Liver (tissue), 9 donors: Measurements from ENCODE around the gene TXLNA. TPM values are rescaled to one million over a fixed set of nuclear protein-coding genes. Genes with fewer than 3 reads are reported as not detected.

Experiments used
- DNase-seq: peaks from one replicate; pipeline ENCODE4 v3.0.0-alpha.2; 2017; ENCODE audit warnings: low spot score
- H3K27ac ChIP-seq, 2 donors: one replicate each; pipeline ENCODE4 v1.7.0; 2013; ENCODE audit warnings: inconsistent platforms in 2 of 2, low read length in 2 of 2, control low read depth in 1 of 2, low read depth in 1 of 2, mild to moderate bottlenecking in 1 of 2
- H3K27me3 ChIP-seq, 4 donors: one replicate each; pipeline versions ENCODE4 v1.6.1 to v1.7.0; 2013; ENCODE audit warnings: low read length in 3 of 4, inconsistent platforms in 1 of 4, mild to moderate bottlenecking in 1 of 4, moderate library complexity in 1 of 4; ENCODE audit not compliant: control insufficient read depth in 4 of 4, insufficient read depth in 4 of 4
- H3K36me3 ChIP-seq, 4 donors: one replicate each; pipeline versions ENCODE4 v1.6.1 to v1.7.0; 2013; ENCODE audit warnings: low read length in 3 of 4, mild to moderate bottlenecking in 3 of 4, low read depth in 1 of 4, moderate library complexity in 1 of 4; ENCODE audit not compliant: control insufficient read depth in 4 of 4, insufficient read depth in 3 of 4
- H3K4me1 ChIP-seq, 4 donors: one replicate each; pipeline versions ENCODE4 v1.6.1 to v1.7.0; 2013; ENCODE audit warnings: low read length in 3 of 4, mild to moderate bottlenecking in 3 of 4, moderate library complexity in 1 of 4; ENCODE audit not compliant: control insufficient read depth in 4 of 4, insufficient read depth in 4 of 4
- H3K4me3 ChIP-seq, 3 donors: one replicate each; pipeline versions ENCODE4 v1.6.1 to v1.7.0; 2013; ENCODE audit warnings: low read length in 3 of 3, control low read depth in 1 of 3, low read depth in 1 of 3, mild to moderate bottlenecking in 1 of 3
- H3K9ac ChIP-seq, 2 donors: one replicate each; pipeline ENCODE4 v1.7.0; 2013; ENCODE audit warnings: low read length in 2 of 2, mild to moderate bottlenecking in 2 of 2, moderate library complexity in 2 of 2, control low read depth in 1 of 2, low read depth in 1 of 2
- H3K9me3 ChIP-seq, 4 donors: one replicate each; pipeline versions ENCODE4 v1.6.1 to v1.7.0; 2013; ENCODE audit warnings: low read length in 3 of 4; ENCODE audit not compliant: control insufficient read depth in 4 of 4
- CTCF ChIP-seq: fragments of 150-350 bp; IDR thresholded peaks from 2 replicates; pipeline ENCODE4 v1.5.1; 2017; ENCODE audit warnings: improper control_type of control experiment, low read depth, low read length; ENCODE audit not compliant: missing input control
- EGR1 ChIP-seq, 2 donors: IDR thresholded peaks; 2 replicates each; pipeline ENCODE4 v1.6.1; 2016 to 2018; ENCODE audit warnings: antibody characterized with exemption in 2 of 2, low read depth in 2 of 2
- FOXA1 ChIP-seq: IDR thresholded peaks from 2 replicates; pipeline ENCODE4 v1.6.1; 2016; ENCODE audit warnings: antibody characterized with exemption
- FOXA2 ChIP-seq: IDR thresholded peaks from 2 replicates; pipeline ENCODE4 v1.6.1; 2016; ENCODE audit warnings: antibody characterized with exemption
- GABPA ChIP-seq, 2 donors: IDR thresholded peaks in 1 of 2; conservative IDR thresholded peaks in 1 of 2; 2 replicates each; pipeline ENCODE4 v1.6.1; 2016; ENCODE audit warnings: antibody characterized with exemption in 2 of 2, mild to moderate bottlenecking in 1 of 2, moderate library complexity in 1 of 2
- HNF4A ChIP-seq, 2 donors: conservative IDR thresholded peaks; 2 replicates each; pipeline ENCODE4 v1.6.1; 2016; ENCODE audit warnings: antibody characterized with exemption in 2 of 2, mild to moderate bottlenecking in 2 of 2
- HNF4G ChIP-seq: IDR thresholded peaks from 2 replicates; pipeline ENCODE4 v1.6.1; 2016; ENCODE audit warnings: antibody characterized with exemption
- JUND ChIP-seq, 2 donors: IDR thresholded peaks; 2 replicates each; pipeline ENCODE4 v1.6.1; 2016; ENCODE audit warnings: antibody characterized with exemption in 2 of 2
- NR2F2 ChIP-seq: IDR thresholded peaks from 2 replicates; pipeline ENCODE4 v1.6.1; 2016; ENCODE audit warnings: antibody characterized with exemption
- RAD21 ChIP-seq, 2 donors: IDR thresholded peaks; 2 replicates each; pipeline ENCODE4 v1.6.1; 2016; ENCODE audit warnings: antibody characterized with exemption in 2 of 2, mild to moderate bottlenecking in 2 of 2
- RXRA ChIP-seq, 2 donors: IDR thresholded peaks; 2 replicates each; pipeline ENCODE4 v1.6.1; 2017 to 2018; ENCODE audit warnings: antibody characterized with exemption in 2 of 2, mild to moderate bottlenecking in 1 of 2
- SP1 ChIP-seq: IDR thresholded peaks from 2 replicates; pipeline ENCODE4 v1.6.1; 2018; ENCODE audit warnings: antibody characterized with exemption, mild to moderate bottlenecking
- TAF1 ChIP-seq: conservative IDR thresholded peaks from 2 replicates; pipeline ENCODE4 v1.6.1; 2016; ENCODE audit warnings: antibody characterized with exemption, mild to moderate bottlenecking
- YY1 ChIP-seq: IDR thresholded peaks from 2 replicates; pipeline ENCODE4 v1.6.1; 2016; ENCODE audit warnings: antibody characterized with exemption, mild to moderate bottlenecking
- WGBS: extraction: QIAGEN DNeasy Blood & Tissue Kit; methylation state at CpG from one replicate; pipeline ENCODE4 v1.1.7; 2013; 5-methylcytosine and 5-hydroxymethylcytosine counted together
- polyA plus RNA-seq, 2 donors: library from polyadenylated mRNA; stranded (reverse) in 1 of 2; unstranded in 1 of 2; fragments of 200-250 nt in 1 of 2; fragments of >200 nt in 1 of 2; fragmentation: Nextera tagmentation in 1 of 2; extraction: Ambion mirVana in 1 of 2; gene quantifications; one replicate each; pipeline versions ENCODE4 v1.2.1 to v1.2.3, GENCODE V29; 2013 to 2015
- total RNA-seq, 2 donors: library from RNA; depleted of rRNA; stranded (reverse); fragments of >200 nt; gene quantifications; one replicate each; pipeline ENCODE4 v1.2.3, GENCODE V29; 2014
- TF ChIP-seq, protein P1 (sequence below): IDR thresholded peaks from 2 replicates; pipeline ENCODE4 v1.6.1; 2016; ENCODE audit warnings: antibody characterized with exemption, mild to moderate bottlenecking
- TF ChIP-seq, protein P2 (sequence below): IDR thresholded peaks from 2 replicates; pipeline ENCODE4 v1.6.1; 2016; ENCODE audit warnings: antibody characterized with exemption
- TF ChIP-seq, protein P3 (sequence below): IDR thresholded peaks from 2 replicates; pipeline ENCODE4 v1.6.1; 2016; ENCODE audit warnings: antibody characterized with exemption
- TF ChIP-seq, protein P4 (sequence below): IDR thresholded peaks from 2 replicates; pipeline ENCODE4 v1.6.1; 2016; ENCODE audit warnings: antibody characterized with exemption
- donor health status: healthy.
- donor health status: healthy.
- donor health status: healthy.
- donor health status: healthy.
- donor health status: healthy.

Gene TXLNA
- total and polyA plus RNA-seq, 4 donors, result 17.9 to 46.7 (median 28.9) TPM

DNA sequence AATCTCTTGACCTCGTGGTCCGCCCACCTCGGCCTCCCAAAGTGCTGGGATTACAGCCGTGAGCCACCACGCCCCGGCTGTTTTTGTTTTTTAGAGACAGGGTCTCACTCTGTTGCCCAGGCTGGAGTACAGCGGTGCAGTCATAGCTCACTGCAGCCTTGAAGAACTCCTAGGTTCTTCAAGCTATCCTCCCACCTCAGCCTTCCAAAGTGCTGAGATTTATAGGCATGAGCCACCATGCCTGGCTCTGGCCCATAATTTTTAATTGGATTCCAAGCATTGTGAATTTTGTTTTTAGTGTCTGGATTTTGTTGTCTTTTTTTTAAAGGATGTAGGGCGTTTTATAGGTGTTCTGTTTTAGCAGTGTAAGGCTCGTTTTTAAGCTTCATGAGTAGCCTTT is 28.6 kb upstream of the TXLNA start:
- H3K36me3 ChIP-seq, result peaks cover 0 to 4% (median under 1%) of the 10 kb centered on the region in 4 donors
- H3K27ac ChIP-seq, result no peak overlapping the region
- no peak overlapping the region for H3K4me3 ChIP-seq
- no peaks in the 10 kb centered on the region for H3K27me3 ChIP-seq
- no peak overlapping the region for H3K9ac ChIP-seq
- no peak for DNase-seq
- H3K4me1 ChIP-seq, result peaks cover 0 to 2% (median 0%) of the 10 kb centered on the region in 4 donors
- 96% methylated on average over 9 of the region's 9 CpGs for WGBS
- H3K9me3 ChIP-seq, result peaks cover 0 to 3% (median 0%) of the 10 kb centered on the region in 4 donors
- no peak for TF ChIP-seq TAF1
- TF ChIP-seq YY1, result no peak
- TF ChIP-seq, protein P1, sequence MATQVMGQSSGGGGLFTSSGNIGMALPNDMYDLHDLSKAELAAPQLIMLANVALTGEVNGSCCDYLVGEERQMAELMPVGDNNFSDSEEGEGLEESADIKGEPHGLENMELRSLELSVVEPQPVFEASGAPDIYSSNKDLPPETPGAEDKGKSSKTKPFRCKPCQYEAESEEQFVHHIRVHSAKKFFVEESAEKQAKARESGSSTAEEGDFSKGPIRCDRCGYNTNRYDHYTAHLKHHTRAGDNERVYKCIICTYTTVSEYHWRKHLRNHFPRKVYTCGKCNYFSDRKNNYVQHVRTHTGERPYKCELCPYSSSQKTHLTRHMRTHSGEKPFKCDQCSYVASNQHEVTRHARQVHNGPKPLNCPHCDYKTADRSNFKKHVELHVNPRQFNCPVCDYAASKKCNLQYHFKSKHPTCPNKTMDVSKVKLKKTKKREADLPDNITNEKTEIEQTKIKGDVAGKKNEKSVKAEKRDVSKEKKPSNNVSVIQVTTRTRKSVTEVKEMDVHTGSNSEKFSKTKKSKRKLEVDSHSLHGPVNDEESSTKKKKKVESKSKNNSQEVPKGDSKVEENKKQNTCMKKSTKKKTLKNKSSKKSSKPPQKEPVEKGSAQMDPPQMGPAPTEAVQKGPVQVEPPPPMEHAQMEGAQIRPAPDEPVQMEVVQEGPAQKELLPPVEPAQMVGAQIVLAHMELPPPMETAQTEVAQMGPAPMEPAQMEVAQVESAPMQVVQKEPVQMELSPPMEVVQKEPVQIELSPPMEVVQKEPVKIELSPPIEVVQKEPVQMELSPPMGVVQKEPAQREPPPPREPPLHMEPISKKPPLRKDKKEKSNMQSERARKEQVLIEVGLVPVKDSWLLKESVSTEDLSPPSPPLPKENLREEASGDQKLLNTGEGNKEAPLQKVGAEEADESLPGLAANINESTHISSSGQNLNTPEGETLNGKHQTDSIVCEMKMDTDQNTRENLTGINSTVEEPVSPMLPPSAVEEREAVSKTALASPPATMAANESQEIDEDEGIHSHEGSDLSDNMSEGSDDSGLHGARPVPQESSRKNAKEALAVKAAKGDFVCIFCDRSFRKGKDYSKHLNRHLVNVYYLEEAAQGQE, result no peak
- TF ChIP-seq JUND (IDR thresholded peaks at IDR 0.05), result no peak
- no peak for TF ChIP-seq FOXA2
- TF ChIP-seq, protein P2, sequence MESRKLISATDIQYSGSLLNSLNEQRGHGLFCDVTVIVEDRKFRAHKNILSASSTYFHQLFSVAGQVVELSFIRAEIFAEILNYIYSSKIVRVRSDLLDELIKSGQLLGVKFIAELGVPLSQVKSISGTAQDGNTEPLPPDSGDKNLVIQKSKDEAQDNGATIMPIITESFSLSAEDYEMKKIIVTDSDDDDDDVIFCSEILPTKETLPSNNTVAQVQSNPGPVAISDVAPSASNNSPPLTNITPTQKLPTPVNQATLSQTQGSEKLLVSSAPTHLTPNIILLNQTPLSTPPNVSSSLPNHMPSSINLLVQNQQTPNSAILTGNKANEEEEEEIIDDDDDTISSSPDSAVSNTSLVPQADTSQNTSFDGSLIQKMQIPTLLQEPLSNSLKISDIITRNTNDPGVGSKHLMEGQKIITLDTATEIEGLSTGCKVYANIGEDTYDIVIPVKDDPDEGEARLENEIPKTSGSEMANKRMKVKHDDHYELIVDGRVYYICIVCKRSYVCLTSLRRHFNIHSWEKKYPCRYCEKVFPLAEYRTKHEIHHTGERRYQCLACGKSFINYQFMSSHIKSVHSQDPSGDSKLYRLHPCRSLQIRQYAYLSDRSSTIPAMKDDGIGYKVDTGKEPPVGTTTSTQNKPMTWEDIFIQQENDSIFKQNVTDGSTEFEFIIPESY, result no peak
- no peak for TF ChIP-seq GABPA (IDR thresholded peaks at IDR 0.05 in 1 of 2, conservative IDR thresholded peaks at IDR 0.05 in 1 of 2)
- TF ChIP-seq, protein P3, sequence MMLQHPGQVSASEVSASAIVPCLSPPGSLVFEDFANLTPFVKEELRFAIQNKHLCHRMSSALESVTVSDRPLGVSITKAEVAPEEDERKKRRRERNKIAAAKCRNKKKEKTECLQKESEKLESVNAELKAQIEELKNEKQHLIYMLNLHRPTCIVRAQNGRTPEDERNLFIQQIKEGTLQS, result no peak
- TF ChIP-seq HNF4G, result no peak
- TF ChIP-seq FOXA1, result no peak
- TF ChIP-seq SP1, result no peak
- TF ChIP-seq, protein P4, sequence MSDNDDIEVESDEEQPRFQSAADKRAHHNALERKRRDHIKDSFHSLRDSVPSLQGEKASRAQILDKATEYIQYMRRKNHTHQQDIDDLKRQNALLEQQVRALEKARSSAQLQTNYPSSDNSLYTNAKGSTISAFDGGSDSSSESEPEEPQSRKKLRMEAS, result no peak
- no peak for TF ChIP-seq EGR1 (IDR thresholded peaks at IDR 0.05; ENCODE audit: low read depth in 2 of 2)
- no peak for TF ChIP-seq RXRA (IDR thresholded peaks at IDR 0.05)
- no peak for TF ChIP-seq CTCF
- no peak for TF ChIP-seq HNF4A (conservative IDR thresholded peaks at IDR 0.05)
- no peak for TF ChIP-seq NR2F2
- TF ChIP-seq RAD21 (IDR thresholded peaks at IDR 0.05), result no peak
